Adipocyte (in vitro differentiated cells): Measurements from ENCODE around the gene KRTAP12-4.

ENCODE experiments used
- DNase-seq: peaks from one replicate; pipeline ENCODE4 v3.0.0-alpha.2; 2015; ENCODE audit warnings: low read depth
- H3K27me3 ChIP-seq: replicated peaks from 2 replicates; pipeline ENCODE4 v1.7.0; 2013; ENCODE audit warnings: mild to moderate bottlenecking, low read length, moderate library complexity; ENCODE audit not compliant: control insufficient read depth, insufficient read depth
- H3K36me3 ChIP-seq: 2 replicates; pipeline ENCODE4 v1.7.0; 2013; ENCODE audit warnings: low read length, mild to moderate bottlenecking, moderate library complexity; ENCODE audit not compliant: control insufficient read depth, insufficient read depth, severe bottlenecking
- H3K4me1 ChIP-seq: 2 replicates; pipeline ENCODE4 v1.7.0; 2013; ENCODE audit warnings: mild to moderate bottlenecking, low read length, moderate library complexity; ENCODE audit not compliant: control insufficient read depth, insufficient read depth
- H3K4me3 ChIP-seq: 2 replicates; pipeline ENCODE4 v1.7.0; 2013; ENCODE audit warnings: mild to moderate bottlenecking, low read length, moderate library complexity
- H3K9ac ChIP-seq: 2 replicates; pipeline ENCODE4 v1.7.0; 2013; ENCODE audit warnings: mild to moderate bottlenecking, low read length, moderate library complexity
- H3K9me3 ChIP-seq: 2 replicates; pipeline ENCODE4 v1.7.0; 2013; ENCODE audit warnings: mild to moderate bottlenecking, low read length, moderate library complexity; ENCODE audit not compliant: control insufficient read depth

KRTAP12-4 gene

GRCh38 chr21:44625756-44626155 lies 28.7 kb downstream of the KRTAP12-4 start:
- H3K36me3 ChIP-seq = no peaks in the 10 kb centered on the region
- H3K9me3 ChIP-seq = peaks cover 34% of the 10 kb centered on the region
- H3K9ac ChIP-seq = no peak overlapping the region
- H3K4me1 ChIP-seq = no peaks in the 10 kb centered on the region
- DNase-seq = no peak
- no peaks in the 10 kb centered on the region for H3K27me3 ChIP-seq
- no peak overlapping the region for H3K4me3 ChIP-seq

DNA sequence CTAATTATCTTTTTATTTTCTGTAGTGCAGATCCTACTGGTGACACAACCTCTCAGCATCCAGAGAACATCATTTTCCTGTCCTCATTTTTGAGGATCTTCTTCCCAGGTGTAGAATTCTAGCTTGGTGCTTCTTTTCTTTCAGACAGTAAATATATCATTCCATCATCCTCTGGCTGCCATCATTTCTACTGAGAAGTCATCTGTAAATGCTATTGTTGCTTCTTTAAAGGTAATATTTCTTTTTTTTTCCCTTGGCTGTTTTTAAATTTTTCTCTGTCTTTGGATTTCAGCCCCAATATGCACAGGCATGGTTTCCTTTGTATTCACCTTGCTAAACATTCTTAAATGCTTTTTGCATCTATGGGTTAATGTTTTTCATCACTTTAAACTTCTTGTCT lies 30.9 kb downstream of the KRTAP12-4 start:
- H3K27me3 ChIP-seq = no peaks in the 10 kb centered on the region
- peaks cover 46% of the 10 kb centered on the region for H3K9me3 ChIP-seq

DNA sequence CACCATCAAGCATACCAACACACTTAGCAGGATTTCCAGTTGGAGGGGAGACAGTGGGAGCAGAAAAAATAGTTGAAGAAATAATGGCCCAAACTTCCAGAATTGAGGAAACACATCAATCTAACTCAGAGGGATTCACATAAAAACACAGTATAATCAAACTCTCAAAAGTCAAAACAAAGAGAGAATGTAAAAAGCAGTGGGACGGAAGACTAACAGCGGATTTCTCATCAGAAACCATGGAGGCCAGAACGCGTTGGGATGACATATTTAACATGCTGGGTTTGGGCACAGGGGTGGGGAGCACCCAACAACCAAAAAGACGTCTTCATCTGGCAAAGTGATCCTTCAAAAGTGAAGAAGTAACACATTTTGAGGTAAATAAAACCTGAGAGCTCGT lies 34.6 kb downstream of the KRTAP12-4 start:
- peaks cover 46% of the 10 kb centered on the region for H3K9me3 ChIP-seq
- H3K9ac ChIP-seq = no peak overlapping the region
- DNase-seq = no peak
- H3K4me3 ChIP-seq = no peak overlapping the region
- H3K36me3 ChIP-seq = no peaks in the 10 kb centered on the region
- no peaks in the 10 kb centered on the region for H3K4me1 ChIP-seq
- no peaks in the 10 kb centered on the region for H3K27me3 ChIP-seq

More for the DNA sequence above, 30.9 kb downstream of the KRTAP12-4 start:
- Histone ChIP-seq H3K36me3 (no peaks in the 10 kb centered on the region), H3K4me3 (no peak overlapping the region), H3K4me1 (no peaks in the 10 kb centered on the region), H3K9ac (no peak overlapping the region)
- no peak for DNase-seq

DNA sequence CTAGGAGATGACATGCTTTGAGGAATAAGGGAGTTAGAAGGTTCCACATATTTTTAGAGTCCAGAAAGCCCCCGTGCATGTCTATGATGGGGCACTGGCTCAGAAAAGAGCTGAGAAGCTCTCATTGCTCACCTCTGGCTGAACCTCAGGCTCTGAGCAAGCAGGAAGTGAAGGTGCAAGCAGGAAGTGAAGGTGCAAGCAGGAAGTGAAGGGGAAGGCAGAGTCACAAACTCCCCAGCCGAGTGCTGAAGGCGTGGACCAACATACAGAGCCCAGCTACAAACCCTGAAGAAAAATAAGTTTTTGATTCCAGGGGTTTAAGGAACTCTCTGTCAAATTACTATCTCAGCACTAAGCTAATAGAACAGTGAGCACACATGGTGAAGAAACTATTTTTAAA lies 35.5 kb downstream of the KRTAP12-4 start:
- no peaks in the 10 kb centered on the region for H3K4me1 ChIP-seq
- peaks cover 36% of the 10 kb centered on the region for H3K9me3 ChIP-seq
- no peak for DNase-seq

DNA sequence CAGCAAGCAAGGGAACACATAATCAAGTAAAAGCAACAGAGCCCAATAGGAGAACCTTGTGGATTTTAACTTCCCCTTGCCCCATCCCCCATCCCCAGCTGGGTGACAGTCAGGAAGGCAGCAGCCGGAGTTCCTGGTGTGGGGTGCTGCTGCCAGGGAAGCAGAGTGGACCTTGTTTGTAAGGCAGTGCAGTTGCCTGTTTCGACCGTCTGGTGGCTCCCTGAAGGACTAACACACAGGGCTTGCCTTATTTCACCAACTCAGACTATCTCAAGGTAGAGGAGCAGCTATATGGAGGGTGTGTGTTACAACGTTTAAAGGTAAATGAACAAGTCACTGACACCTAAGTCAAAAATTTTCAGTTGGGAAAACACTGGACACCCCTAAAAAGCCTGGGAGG lies 36.0 kb downstream of the KRTAP12-4 start:
- DNase-seq = peak; percentile 21
- Histone ChIP-seq H3K4me1 (no peaks in the 10 kb centered on the region), H3K36me3 (no peaks in the 10 kb centered on the region), H3K9me3 (peaks cover 32% of the 10 kb centered on the region), H3K27me3 (no peaks in the 10 kb centered on the region), H3K4me3 (no peak overlapping the region), H3K9ac (no peak overlapping the region)

More for the DNA sequence above, 35.5 kb downstream of the KRTAP12-4 start:
- H3K9ac ChIP-seq = no peak overlapping the region
- no peaks in the 10 kb centered on the region for H3K36me3 ChIP-seq
- H3K4me3 ChIP-seq = no peak overlapping the region
- H3K27me3 ChIP-seq = no peaks in the 10 kb centered on the region

DNA sequence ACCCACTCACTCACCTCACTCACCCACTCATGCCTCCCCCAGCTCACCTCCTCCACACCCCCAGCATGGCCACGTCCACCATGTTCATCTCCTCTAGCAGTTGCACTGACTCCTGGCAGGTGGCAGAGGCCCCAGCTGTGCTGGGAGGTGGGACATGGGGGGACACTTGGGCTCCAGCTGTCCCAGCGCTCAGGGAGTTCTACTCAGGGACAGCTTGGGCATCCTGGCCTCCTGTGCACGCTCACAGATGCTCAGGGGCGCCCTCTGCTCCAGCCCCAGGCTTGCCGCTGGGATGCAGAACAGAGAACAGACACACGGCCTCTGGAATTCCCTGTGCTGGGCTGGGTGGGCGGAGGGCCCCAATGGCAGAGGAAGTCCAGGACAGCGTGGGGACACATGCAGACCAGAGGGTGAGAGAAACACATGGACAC lies 37.4 kb downstream of the KRTAP12-4 start:
- Histone ChIP-seq H3K36me3 (no peaks in the 10 kb centered on the region), H3K9me3 (peaks cover 19% of the 10 kb centered on the region), H3K27me3 (no peaks in the 10 kb centered on the region), H3K4me1 (no peaks in the 10 kb centered on the region), H3K4me3 (no peak overlapping the region), H3K9ac (no peak overlapping the region)
- DNase-seq = no peak

GRCh38 chr21:44616591-44616926 lies 37.9 kb downstream of the KRTAP12-4 start:
- H3K4me1 ChIP-seq = no peaks in the 10 kb centered on the region
- H3K9ac ChIP-seq = no peak overlapping the region
- H3K36me3 ChIP-seq = no peaks in the 10 kb centered on the region
- H3K27me3 ChIP-seq = no peaks in the 10 kb centered on the region
- no peak overlapping the region for H3K4me3 ChIP-seq
- H3K9me3 ChIP-seq = peaks cover 24% of the 10 kb centered on the region
- no peak for DNase-seq

- no peak overlapping the region for H3K4me3 ChIP-seq
- H3K9me3 ChIP-seq = peaks cover 29% of the 10 kb centered on the region
- no peak overlapping the region for H3K9ac ChIP-seq
- DNase-seq = no peak
- H3K4me1 ChIP-seq = no peaks in the 10 kb centered on the region
- no peaks in the 10 kb centered on the region for H3K36me3 ChIP-seq
- no peaks in the 10 kb centered on the region for H3K27me3 ChIP-seq
These were observed 38.4 kb downstream of the KRTAP12-4 start for GRCh38 chr21:44615911-44616590.

- Histone ChIP-seq H3K9me3 (peaks cover 27% of the 10 kb centered on the region), H3K36me3 (no peaks in the 10 kb centered on the region), H3K4me3 (no peak overlapping the region), H3K27me3 (no peaks in the 10 kb centered on the region), H3K4me1 (no peaks in the 10 kb centered on the region), H3K9ac (no peak overlapping the region)
- no peak for DNase-seq
These were observed 39.0 kb downstream of the KRTAP12-4 start for GRCh38 chr21:44615466-44615865.

DNA sequence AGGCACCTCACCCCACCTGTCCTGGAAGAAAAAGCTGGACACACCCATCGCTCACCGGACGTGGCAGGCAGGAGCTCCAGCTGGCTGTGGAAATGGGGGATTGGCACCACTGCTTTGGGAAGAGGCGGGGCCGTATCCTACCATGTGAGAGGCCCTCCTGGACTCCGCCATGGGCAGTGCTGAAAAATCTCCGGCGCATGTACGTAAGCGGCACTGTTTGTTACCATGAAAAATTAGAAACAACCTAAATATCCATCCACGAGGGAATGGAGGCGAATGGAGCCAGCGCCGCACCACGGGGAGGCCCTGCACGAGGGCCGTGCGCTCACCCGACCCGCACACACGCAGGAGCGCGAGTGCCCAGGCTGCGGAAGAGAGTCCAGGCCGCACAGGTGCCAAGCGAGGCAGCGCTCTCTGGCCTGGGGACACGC lies 39.5 kb downstream of the KRTAP12-4 start:
- Histone ChIP-seq H3K9me3 (peaks cover 22% of the 10 kb centered on the region), H3K36me3 (no peaks in the 10 kb centered on the region), H3K27me3 (no peaks in the 10 kb centered on the region), H3K4me3 (no peak overlapping the region), H3K4me1 (no peaks in the 10 kb centered on the region), H3K9ac (no peak overlapping the region)
- DNase-seq = no peak

DNA sequence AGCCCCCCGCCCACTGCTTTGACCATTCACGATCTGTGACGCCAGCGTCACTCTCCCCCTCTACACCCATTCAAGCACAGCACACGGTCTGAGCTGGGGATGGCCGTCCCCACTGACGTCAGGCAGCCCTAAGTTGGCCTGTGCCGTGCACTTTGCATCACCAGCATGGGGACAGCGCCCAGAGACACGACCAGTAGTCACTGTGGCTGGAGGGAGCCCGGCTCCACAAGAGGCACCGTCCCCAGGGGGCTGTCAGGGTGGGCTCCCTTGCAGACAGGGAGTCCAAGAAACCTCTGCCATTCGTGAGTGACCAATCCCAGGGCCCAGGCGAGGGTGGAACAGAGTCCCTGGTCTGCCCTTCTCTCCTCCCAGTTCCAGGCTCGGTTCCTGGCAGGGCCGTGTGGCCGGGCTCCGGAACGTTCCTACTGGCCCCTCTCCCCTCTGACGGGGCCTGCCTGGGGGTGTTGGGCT lies 40.3 kb downstream of the KRTAP12-4 start:
- H3K36me3 ChIP-seq = no peaks in the 10 kb centered on the region
- H3K9me3 ChIP-seq = peaks cover 19% of the 10 kb centered on the region
- no peaks in the 10 kb centered on the region for H3K4me1 ChIP-seq
- H3K4me3 ChIP-seq = no peak overlapping the region
- no peaks in the 10 kb centered on the region for H3K27me3 ChIP-seq
- DNase-seq = no peak
- H3K9ac ChIP-seq = no peak overlapping the region
